SK-N-SH (cell line): ENCODE measurements around the gene MGA. TPM values are rescaled to one million over a fixed set of nuclear protein-coding genes. Genes with fewer than 3 reads are reported as not detected.

Source experiments
- CTCF ChIA-PET: fragments of 300-600, 350-600 bp; formaldehyde crosslinking; extraction: SDS; loops from one replicate; lab custom pipeline; 2021; lab: Yijun Ruan, JAX
- POLR2A ChIA-PET: fragments of 350-600 bp; sonication (Branson Sonifier 250); formaldehyde crosslinking; extraction: SDS; loops from one replicate; lab custom pipeline; 2020; ENCODE audit warnings: antibody characterized with exemption, inconsistent platforms; lab: Yijun Ruan, JAX
- DNase-seq: peaks from one replicate; pipeline ENCODE4 v3.0.0; 2012
- H2AFZ ChIP-seq: fragments of 200-600 bp; sonication (generic); 2 replicates; pipeline ENCODE4 v1.8.1; 2016; ENCODE audit warnings: antibody characterized with exemption, mild to moderate bottlenecking, low read depth
- H3F3A ChIP-seq: fragments of 200-600 bp; sonication (generic); replicated peaks from 2 replicates; pipeline ENCODE3; 2016; ENCODE audit warnings: antibody characterized with exemption, mild to moderate bottlenecking; ENCODE audit not compliant: insufficient read depth
- H3K27ac ChIP-seq, 2 experiments: fragments of 200-500 bp in 1 of 2; fragments of 200-600 bp in 1 of 2; sonication (Bioruptor generic) in 1 of 2; sonication (generic), shearing (Covaris generic) in 1 of 2; 2 replicates each; pipeline versions ENCODE4 v1.5.1 to v1.6.1; 2014 to 2016; ENCODE audit warnings: low read depth in 2 of 2, inconsistent platforms in 1 of 2, low read length in 1 of 2, mild to moderate bottlenecking in 1 of 2, mixed read lengths in 1 of 2
- H3K27me3 ChIP-seq: fragments of 200-600 bp; sonication (generic), shearing (Covaris generic); 2 replicates; pipeline ENCODE4 v1.6.1; 2016; ENCODE audit warnings: mixed run types; ENCODE audit not compliant: insufficient read depth
- H3K36me3 ChIP-seq, 2 experiments: fragments of 200-500 bp in 1 of 2; fragments of 200-600 bp in 1 of 2; sonication (Bioruptor generic) in 1 of 2; sonication (generic) in 1 of 2; replicated peaks in 1 of 2; 2 replicates each; pipeline versions ENCODE3 to v1.5.1; 2014 to 2016; ENCODE audit warnings: low read length in 1 of 2, mild to moderate bottlenecking in 1 of 2; ENCODE audit not compliant: insufficient read depth in 2 of 2, control insufficient read depth in 1 of 2
- H3K4me1 ChIP-seq, 2 experiments: fragments of 200-500 bp in 1 of 2; fragments of 200-600 bp in 1 of 2; sonication (Bioruptor generic) in 1 of 2; sonication (generic), shearing (Covaris generic) in 1 of 2; 2 replicates each; pipeline versions ENCODE4 v1.5.1 to v1.6.1; 2014 to 2016; ENCODE audit warnings: low read depth in 1 of 2, low read length in 1 of 2, mixed run types in 1 of 2; ENCODE audit not compliant: insufficient read depth in 2 of 2, control insufficient read depth in 1 of 2
- H3K4me2 ChIP-seq: fragments of 200-600 bp; sonication (generic), shearing (Covaris generic); 2 replicates; pipeline ENCODE4 v1.6.1; 2017; ENCODE audit warnings: mixed run types
- H3K4me3 ChIP-seq, 2 experiments: fragments of 200-500 bp in 1 of 2; fragments of 200-600 bp in 1 of 2; sonication (Bioruptor generic) in 1 of 2; sonication (generic), shearing (Covaris generic) in 1 of 2; 2 replicates each; pipeline versions ENCODE4 v1.5.1 to v1.8.1; 2014 to 2016; ENCODE audit warnings: low read depth in 2 of 2, inconsistent platforms in 1 of 2, low read length in 1 of 2, mild to moderate bottlenecking in 1 of 2, mixed read lengths in 1 of 2, moderate library complexity in 1 of 2
- H3K79me2 ChIP-seq: fragments of 200-600 bp; sonication (generic); 2 replicates; pipeline ENCODE4 v1.8.1; 2017; ENCODE audit warnings: mild to moderate bottlenecking; ENCODE audit not compliant: insufficient read depth
- H3K9ac ChIP-seq: fragments of 200-600 bp; sonication (generic); 2 replicates; pipeline ENCODE4 v1.6.1; 2017; ENCODE audit warnings: mixed run types
- H3K9me2 ChIP-seq: fragments of 200-600 bp; sonication (generic); 2 replicates; pipeline ENCODE4 v1.6.1; 2017; ENCODE audit warnings: mixed run types
- H3K9me3 ChIP-seq: fragments of 200-600 bp; sonication (generic); 2 replicates; pipeline ENCODE4 v1.6.1; 2017; ENCODE audit warnings: mixed run types, mild to moderate bottlenecking, moderate library complexity
- H4K20me1 ChIP-seq: fragments of 200-600 bp; sonication (generic); 2 replicates; pipeline ENCODE4 v1.6.1; 2017; ENCODE audit warnings: mild to moderate bottlenecking, mixed run types; ENCODE audit not compliant: insufficient read depth
- FOSL2 ChIP-seq: IDR thresholded peaks from 2 replicates; pipeline ENCODE4 v1.4.0; 2012; ENCODE audit warnings: low read depth, mild to moderate bottlenecking, moderate library complexity, borderline replicate concordance
- IRF3 ChIP-seq: fragments of 150-350 bp; IDR thresholded peaks from 2 replicates; pipeline ENCODE4 v1.6.1; 2016; ENCODE audit warnings: mild to moderate bottlenecking, low read depth, low read length
- JUND ChIP-seq: IDR thresholded peaks from 2 replicates; pipeline ENCODE4 v1.4.0; 2012
- MXI1 ChIP-seq: IDR thresholded peaks from 2 replicates; pipeline ENCODE4 v1.6.1; 2012; ENCODE audit warnings: mild to moderate bottlenecking, low read depth, low read length, improper control_type of control experiment
- PBX3 ChIP-seq: IDR thresholded peaks from 2 replicates; pipeline ENCODE4; 2012
- POLR2AphosphoS5 ChIP-seq: IDR thresholded peaks from 2 replicates; pipeline ENCODE4 v1.6.1; 2012; ENCODE audit warnings: low read depth, low read length
- RAD21 ChIP-seq: IDR thresholded peaks from 2 replicates; pipeline ENCODE4 v1.6.1; 2012; ENCODE audit warnings: mild to moderate bottlenecking, low read length
- SIN3A ChIP-seq: IDR thresholded peaks from 2 replicates; pipeline ENCODE4 v1.6.1; 2012; ENCODE audit warnings: low read depth, mild to moderate bottlenecking, low read length, moderate library complexity, borderline replicate concordance
- SMC3 ChIP-seq: IDR thresholded peaks from 2 replicates; pipeline ENCODE4 v1.6.1; 2012; ENCODE audit warnings: low read depth, low read length, improper control_type of control experiment
- TEAD4 ChIP-seq: IDR thresholded peaks from 2 replicates; pipeline ENCODE4 v1.4.0; 2012; ENCODE audit warnings: mild to moderate bottlenecking, borderline replicate concordance; ENCODE audit not compliant: insufficient read depth
- YY1 ChIP-seq: IDR thresholded peaks from 2 replicates; pipeline ENCODE4 v1.4.0; 2012; ENCODE audit warnings: low read depth, mild to moderate bottlenecking
- WGBS: methylation state at CpG from one replicate; pipeline ENCODE4 v1.1.6; 2017; ENCODE audit warnings: low lambda C conversion rate; 5-methylcytosine and 5-hydroxymethylcytosine counted together
- polyA plus RNA-seq, 3 experiments: library from polyadenylated mRNA; depleted of rRNA; stranded (reverse); fragments of >200 nt; gene quantifications; 2 replicates each; pipeline ENCODE4 v1.2.3, GENCODE V29; 2012
- TF ChIP-seq, protein P1 (sequence below): IDR thresholded peaks from 2 replicates; pipeline ENCODE4 v1.6.1; 2012; ENCODE audit warnings: mild to moderate bottlenecking, low read depth, low read length, moderate library complexity

The MGA gene
- polyA plus RNA-seq, 1 of the 3 experiments (the other 2 are of a cell fraction) = 2.3 TPM

DNA sequence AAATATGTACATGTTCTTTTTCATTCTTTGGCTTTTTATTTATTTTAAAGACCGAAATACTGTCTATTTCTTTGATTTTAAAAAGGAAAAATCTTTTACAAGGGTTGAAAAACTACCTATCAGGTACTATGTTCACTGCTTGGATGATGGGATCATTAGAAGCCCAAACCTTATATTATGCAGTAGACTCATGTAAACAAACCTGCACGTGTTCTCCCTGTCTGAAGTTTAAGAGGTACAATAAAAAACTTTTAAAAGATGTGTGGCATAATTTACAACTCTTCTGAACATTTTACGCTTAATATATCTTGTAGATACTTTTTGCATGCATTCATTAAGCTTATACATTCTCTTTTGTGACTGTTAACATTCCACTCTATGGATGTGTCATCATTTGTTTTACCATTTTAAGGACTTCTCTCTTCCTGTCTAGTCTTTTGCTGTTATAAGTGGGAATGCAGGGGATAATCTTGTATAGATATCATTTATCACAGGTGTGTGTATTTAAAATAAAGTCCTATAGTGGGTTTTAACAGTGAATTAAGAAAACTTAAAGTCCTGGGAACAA lies 6.2 kb downstream of the MGA start:
- POLR2A ChIA-PET = no interaction called here
- Histone ChIP-seq H3K9ac (no peak overlapping the region), H3K9me2 (no peaks in the 10 kb centered on the region), H3K27me3 (no peaks in the 10 kb centered on the region), H3K4me2 (no peak overlapping the region), H3K9me3 (no peaks in the 10 kb centered on the region), H3K79me2 (peaks cover 100% of the 10 kb centered on the region), H3F3A (peaks cover 37% of the 10 kb centered on the region), H3K4me3 (no peak overlapping the region), H3K4me1 (peaks cover 8 to 31% of the 10 kb centered on the region in 2 experiments), H3K36me3 (peaks cover 9 to 22% of the 10 kb centered on the region in 2 experiments), H2AFZ (no peak overlapping the region), H4K20me1 (peaks cover 50% of the 10 kb centered on the region), H3K27ac (peak overlapping the region in 1 of 2 experiments; percentile 55; a peak in 2 of 4 replicates)
- DNase-seq = no peak
- CTCF ChIA-PET = no interaction called here
- WGBS = 73% methylated on average over 3 of the region's 3 CpGs
- TF ChIP-seq JUND (0 out of 2 replicates have a peak, but pooled peaks have one; percentile 21), IRF3 (no peak), POLR2AphosphoS5 (no peak), RAD21 (no peak), PBX3 (no peak), FOSL2 (peak; percentile 23; the same call in 1 of the 2 replicates), MXI1 (no peak), YY1 (no peak), SMC3 (no peak), SIN3A (no peak), TEAD4 (no peak)
- TF ChIP-seq, protein P1, sequence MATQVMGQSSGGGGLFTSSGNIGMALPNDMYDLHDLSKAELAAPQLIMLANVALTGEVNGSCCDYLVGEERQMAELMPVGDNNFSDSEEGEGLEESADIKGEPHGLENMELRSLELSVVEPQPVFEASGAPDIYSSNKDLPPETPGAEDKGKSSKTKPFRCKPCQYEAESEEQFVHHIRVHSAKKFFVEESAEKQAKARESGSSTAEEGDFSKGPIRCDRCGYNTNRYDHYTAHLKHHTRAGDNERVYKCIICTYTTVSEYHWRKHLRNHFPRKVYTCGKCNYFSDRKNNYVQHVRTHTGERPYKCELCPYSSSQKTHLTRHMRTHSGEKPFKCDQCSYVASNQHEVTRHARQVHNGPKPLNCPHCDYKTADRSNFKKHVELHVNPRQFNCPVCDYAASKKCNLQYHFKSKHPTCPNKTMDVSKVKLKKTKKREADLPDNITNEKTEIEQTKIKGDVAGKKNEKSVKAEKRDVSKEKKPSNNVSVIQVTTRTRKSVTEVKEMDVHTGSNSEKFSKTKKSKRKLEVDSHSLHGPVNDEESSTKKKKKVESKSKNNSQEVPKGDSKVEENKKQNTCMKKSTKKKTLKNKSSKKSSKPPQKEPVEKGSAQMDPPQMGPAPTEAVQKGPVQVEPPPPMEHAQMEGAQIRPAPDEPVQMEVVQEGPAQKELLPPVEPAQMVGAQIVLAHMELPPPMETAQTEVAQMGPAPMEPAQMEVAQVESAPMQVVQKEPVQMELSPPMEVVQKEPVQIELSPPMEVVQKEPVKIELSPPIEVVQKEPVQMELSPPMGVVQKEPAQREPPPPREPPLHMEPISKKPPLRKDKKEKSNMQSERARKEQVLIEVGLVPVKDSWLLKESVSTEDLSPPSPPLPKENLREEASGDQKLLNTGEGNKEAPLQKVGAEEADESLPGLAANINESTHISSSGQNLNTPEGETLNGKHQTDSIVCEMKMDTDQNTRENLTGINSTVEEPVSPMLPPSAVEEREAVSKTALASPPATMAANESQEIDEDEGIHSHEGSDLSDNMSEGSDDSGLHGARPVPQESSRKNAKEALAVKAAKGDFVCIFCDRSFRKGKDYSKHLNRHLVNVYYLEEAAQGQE = no peak
